HL-60/S4 treated with phorbol 12-myristate 13-acetate at 8.2 ng/mL for 4 days and 3 days (cell line): ENCODE measurements around the gene PNKP.

Experiments used
- in situ Hi-C: fragments of 300-500 bp; cut with MboI; formaldehyde crosslinking; loops from 2 replicates; pipeline ENCODE4 v1.15.0; 2022; ENCODE audit warnings: low sequenced_read_pairs

PNKP gene

GRCh38 chr19:49866933-49867782, at the start of gene PNKP:
Gene PNKP, minus strand, starts transcription at chr19:49867576. Its CDS starts 372 bp downstream, at chr19:49867204.
- in situ Hi-C loops = no loop called here

- in situ Hi-C loops = no loop called here
Measured at GRCh38 chr19:49915271-49915670, 47.9 kb upstream of the PNKP start.

- in situ Hi-C loops = no loop called here
Measured at GRCh38 chr19:49913720-49914119, 46.3 kb upstream of the PNKP start.

GRCh38 chr19:49912965-49913685, 45.7 kb upstream of the PNKP start:
- in situ Hi-C loops = no loop called here

- in situ Hi-C loops = no loop called here
Measured at GRCh38 chr19:49911381-49912145, 44.2 kb upstream of the PNKP start.

GRCh38 chr19:49910179-49910578, 42.8 kb upstream of the PNKP start:
- in situ Hi-C loops = no loop called here

GRCh38 chr19:49908480-49909420, 41.4 kb upstream of the PNKP start:
- in situ Hi-C loops = no loop called here

- in situ Hi-C loops = no loop called here
Measured at GRCh38 chr19:49907745-49908446, 40.5 kb upstream of the PNKP start.

GRCh38 chr19:49906879-49907564, 39.6 kb upstream of the PNKP start:
- in situ Hi-C loops = no loop called here

GRCh38 chr19:49904136-49904535, 36.8 kb upstream of the PNKP start:
- in situ Hi-C loops = no loop called here

- in situ Hi-C loops = no loop called here
Measured at GRCh38 chr19:49896863-49897621, 29.7 kb upstream of the PNKP start, which contains the start of gene IL4I1. Gene IL4I1, minus strand, starts transcription at chr19:49896887. Its CDS starts 727 bp downstream, at chr19:49896160.

GRCh38 chr19:49895566-49896297, 28.4 kb upstream of the PNKP start:
- in situ Hi-C loops = no loop called here

- in situ Hi-C loops = no loop called here
Measured at GRCh38 chr19:49894879-49895565, 27.6 kb upstream of the PNKP start.

GRCh38 chr19:49894011-49894664, 26.8 kb upstream of the PNKP start:
- in situ Hi-C loops = no loop called here

- in situ Hi-C loops = no loop called here
Measured at GRCh38 chr19:49892716-49893115, 25.3 kb upstream of the PNKP start.

GRCh38 chr19:49891393-49891792, 24.0 kb upstream of the PNKP start:
- in situ Hi-C loops = no loop called here
